ENCODE measurements around the gene DNAJC6.

DNAJC6 gene

GRCh38 chr1:65431111-65431705, 121.9 kb downstream of the DNAJC6 start:
- no peaks in the 10 kb centered on the region for H3K27me3 ChIP-seq (replicated peaks)
- TF ChIP-seq, protein P1, sequence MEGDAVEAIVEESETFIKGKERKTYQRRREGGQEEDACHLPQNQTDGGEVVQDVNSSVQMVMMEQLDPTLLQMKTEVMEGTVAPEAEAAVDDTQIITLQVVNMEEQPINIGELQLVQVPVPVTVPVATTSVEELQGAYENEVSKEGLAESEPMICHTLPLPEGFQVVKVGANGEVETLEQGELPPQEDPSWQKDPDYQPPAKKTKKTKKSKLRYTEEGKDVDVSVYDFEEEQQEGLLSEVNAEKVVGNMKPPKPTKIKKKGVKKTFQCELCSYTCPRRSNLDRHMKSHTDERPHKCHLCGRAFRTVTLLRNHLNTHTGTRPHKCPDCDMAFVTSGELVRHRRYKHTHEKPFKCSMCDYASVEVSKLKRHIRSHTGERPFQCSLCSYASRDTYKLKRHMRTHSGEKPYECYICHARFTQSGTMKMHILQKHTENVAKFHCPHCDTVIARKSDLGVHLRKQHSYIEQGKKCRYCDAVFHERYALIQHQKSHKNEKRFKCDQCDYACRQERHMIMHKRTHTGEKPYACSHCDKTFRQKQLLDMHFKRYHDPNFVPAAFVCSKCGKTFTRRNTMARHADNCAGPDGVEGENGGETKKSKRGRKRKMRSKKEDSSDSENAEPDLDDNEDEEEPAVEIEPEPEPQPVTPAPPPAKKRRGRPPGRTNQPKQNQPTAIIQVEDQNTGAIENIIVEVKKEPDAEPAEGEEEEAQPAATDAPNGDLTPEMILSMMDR (IDR thresholded peaks at IDR 0.05; ENCODE audit: low read depth, low read length, missing control alignments): peak; percentile 45
- in situ Hi-C loops (cut with HindIII; ENCODE audit: low pct_ligation_motif_present, low sequenced_read_pairs): no loop called here
- H3K36me3 ChIP-seq (replicated peaks): peaks cover 29% of the 10 kb centered on the region
- DNase-seq: peak; percentile 48
- H3K27ac ChIP-seq: peak overlapping the region; percentile 92
- no peak overlapping the region for H3K4me3 ChIP-seq (ENCODE audit: low read depth, low read length)

GRCh38 chr1:65432918-65433317, 123.6 kb downstream of the DNAJC6 start:
- Histone ChIP-seq H3K27me3 (replicated peaks) (no peaks in the 10 kb centered on the region), H3K36me3 (replicated peaks) (peaks cover 18% of the 10 kb centered on the region), H3K27ac (no peak overlapping the region), H3K4me3 (ENCODE audit: low read depth, low read length) (no peak overlapping the region)
- in situ Hi-C loops (cut with HindIII; ENCODE audit: low pct_ligation_motif_present, low sequenced_read_pairs): no loop called here
- TF ChIP-seq, protein P1 (IDR thresholded peaks at IDR 0.05; ENCODE audit: low read depth, low read length, missing control alignments): no peak
- no peak for DNase-seq

DNA sequence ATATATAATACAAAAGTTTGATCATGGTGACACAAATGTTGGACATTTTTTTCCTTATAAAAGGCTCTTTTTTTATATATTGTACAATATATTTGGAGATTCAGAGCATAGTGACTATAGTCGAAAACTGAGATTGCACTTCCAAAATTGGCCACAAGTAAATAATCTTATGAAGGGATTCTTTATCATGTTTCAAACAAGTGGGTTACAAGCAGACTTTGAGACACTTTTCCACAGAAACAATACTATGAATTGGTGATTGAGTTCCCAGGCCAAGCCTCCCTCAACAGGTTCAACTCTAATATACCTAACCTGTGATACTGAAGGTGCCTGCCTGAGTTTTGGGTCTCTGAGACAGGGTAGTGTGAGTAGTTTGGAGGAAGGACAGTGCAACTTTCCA, 124.9 kb downstream of the DNAJC6 start:
- TF ChIP-seq, protein P1 (IDR thresholded peaks at IDR 0.05; ENCODE audit: low read depth, low read length, missing control alignments): no peak
- no peak for DNase-seq
- H3K36me3 ChIP-seq (replicated peaks): peaks cover 18% of the 10 kb centered on the region
- H3K27ac ChIP-seq: no peak overlapping the region
- in situ Hi-C loops (cut with HindIII; ENCODE audit: low pct_ligation_motif_present, low sequenced_read_pairs): no loop called here
- no peaks in the 10 kb centered on the region for H3K27me3 ChIP-seq (replicated peaks)
- H3K4me3 ChIP-seq (ENCODE audit: low read depth, low read length): no peak overlapping the region

DNA sequence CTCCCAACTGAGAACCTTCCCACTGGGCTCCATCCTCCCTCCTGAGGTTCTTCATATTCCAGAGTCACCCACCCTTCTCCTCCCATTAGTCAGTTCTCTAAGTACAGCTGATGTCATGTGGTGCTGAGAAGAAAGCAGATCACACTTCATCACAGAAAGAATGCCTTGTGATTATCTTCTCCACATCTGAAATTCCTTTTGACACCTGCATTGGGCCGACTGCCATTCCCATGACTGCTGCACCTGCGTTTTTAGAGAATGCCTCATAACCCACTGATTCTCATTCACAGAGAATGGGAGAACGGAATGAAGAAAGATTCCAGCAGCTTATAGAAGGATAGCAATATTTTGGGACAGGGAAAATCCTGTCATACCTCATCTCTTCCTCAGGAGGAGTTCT, 125.4 kb downstream of the DNAJC6 start:
- Histone ChIP-seq H3K27ac (no peak overlapping the region), H3K36me3 (replicated peaks) (peaks cover 18% of the 10 kb centered on the region), H3K4me3 (ENCODE audit: low read depth, low read length) (no peak overlapping the region), H3K27me3 (replicated peaks) (no peaks in the 10 kb centered on the region)
- in situ Hi-C loops (cut with HindIII; ENCODE audit: low pct_ligation_motif_present, low sequenced_read_pairs): no loop called here
- TF ChIP-seq, protein P1 (IDR thresholded peaks at IDR 0.05; ENCODE audit: low read depth, low read length, missing control alignments): no peak
- no peak for DNase-seq

- Histone ChIP-seq H3K27me3 (replicated peaks) (no peaks in the 10 kb centered on the region), H3K36me3 (replicated peaks) (peaks cover 8% of the 10 kb centered on the region), H3K27ac (no peak overlapping the region), H3K4me3 (ENCODE audit: low read depth, low read length) (no peak overlapping the region)
- DNase-seq: peak; percentile 22
- in situ Hi-C loops (cut with HindIII; ENCODE audit: low pct_ligation_motif_present, low sequenced_read_pairs): no loop called here
- TF ChIP-seq, protein P1 (IDR thresholded peaks at IDR 0.05; ENCODE audit: low read depth, low read length, missing control alignments): no peak
Measured at GRCh38 chr1:65435987-65436386, 126.6 kb downstream of the DNAJC6 start.

- Histone ChIP-seq H3K4me3 (ENCODE audit: low read depth, low read length) (no peak overlapping the region), H3K27ac (no peak overlapping the region), H3K27me3 (replicated peaks) (no peaks in the 10 kb centered on the region), H3K36me3 (replicated peaks) (peaks cover 8% of the 10 kb centered on the region)
- TF ChIP-seq, protein P1 (IDR thresholded peaks at IDR 0.05; ENCODE audit: low read depth, low read length, missing control alignments): no peak
- in situ Hi-C loops (cut with HindIII; ENCODE audit: low pct_ligation_motif_present, low sequenced_read_pairs): no loop called here
- no peak for DNase-seq
Measured at GRCh38 chr1:65437616-65438015, 128.3 kb downstream of the DNAJC6 start.
